CD4-positive, CD25-positive, alpha-beta regulatory T cell (primary cell): Measurements from ENCODE around the gene CRYGS. TPM values are rescaled to one million over a fixed set of nuclear protein-coding genes. Genes with fewer than 3 reads are reported as not detected.

ENCODE experiments used
- ATAC-seq, 2 donors: fragments of 150-1000 bp; cut with Tn5 transposase; one replicate each; pipeline ENCODE4 v1.10.0; 2021; ENCODE audit warnings: low read depth in 2 of 2, moderate number of reproducible peaks in 2 of 2, moderate library complexity in 1 of 2
- DNase-seq, 3 donors: peaks; one replicate each; pipeline versions ENCODE4 v3.0.0 to v3.0.0-alpha.2; 2012 to 2022; ENCODE audit warnings: mixed read lengths in 1 of 3
- H3K27ac ChIP-seq: one replicate; pipeline ENCODE4 v1.7.0; 2013; ENCODE audit warnings: mild to moderate bottlenecking, low read length; ENCODE audit not compliant: insufficient read depth, poor library complexity, severe bottlenecking
- H3K27me3 ChIP-seq: one replicate; pipeline ENCODE4 v1.7.0; 2013; ENCODE audit warnings: low read length; ENCODE audit not compliant: control insufficient read depth, insufficient read depth
- H3K36me3 ChIP-seq: one replicate; pipeline ENCODE4 v1.7.0; 2013; ENCODE audit warnings: mild to moderate bottlenecking, low read length, moderate library complexity; ENCODE audit not compliant: control insufficient read depth, insufficient read depth
- H3K4me1 ChIP-seq: 2 replicates; pipeline ENCODE4 v1.7.0; 2013; ENCODE audit warnings: mild to moderate bottlenecking, low read length; ENCODE audit not compliant: insufficient read depth, control insufficient read depth, poor library complexity, severe bottlenecking
- H3K4me3 ChIP-seq: one replicate; pipeline ENCODE4 v1.7.0; 2013; ENCODE audit warnings: low read depth, mild to moderate bottlenecking, low read length, moderate library complexity
- H3K9me3 ChIP-seq, 2 experiments: 1 replicate in 1 of 2; 2 replicates in 1 of 2; pipeline ENCODE4 v1.7.0; 2013; ENCODE audit warnings: low read length in 2 of 2, mild to moderate bottlenecking in 1 of 2, moderate library complexity in 1 of 2; ENCODE audit not compliant: control insufficient read depth in 2 of 2
- H3K27ac Mint-ChIP-seq, 3 donors: one replicate each; pipeline ENCODE4 v1.8.0; 2020 to 2022; ENCODE audit warnings: mild to moderate bottlenecking in 3 of 3, mixed read lengths in 3 of 3, moderate library complexity in 2 of 3
- H3K27me3 Mint-ChIP-seq: one replicate; pipeline ENCODE4 v1.8.0; 2022; ENCODE audit warnings: mild to moderate bottlenecking, mixed read lengths
- H3K36me3 Mint-ChIP-seq: one replicate; pipeline ENCODE4 v1.8.0; 2020; ENCODE audit warnings: mixed read lengths
- H3K4me1 Mint-ChIP-seq, 4 donors: one replicate each; pipeline ENCODE4 v1.8.0; 2020 to 2022; ENCODE audit warnings: mixed read lengths in 4 of 4, mild to moderate bottlenecking in 1 of 4
- H3K4me3 Mint-ChIP-seq, 4 donors: one replicate each; pipeline ENCODE4 v1.8.0; 2020 to 2022; ENCODE audit warnings: mild to moderate bottlenecking in 4 of 4, mixed read lengths in 4 of 4, moderate library complexity in 3 of 4
- H3K9me3 Mint-ChIP-seq, 7 donors: one replicate each; pipeline ENCODE4 v1.8.0; 2020 to 2022; ENCODE audit warnings: mixed read lengths in 7 of 7, mild to moderate bottlenecking in 3 of 7, moderate library complexity in 2 of 7
- polyA plus RNA-seq, 4 donors: library from polyadenylated mRNA; unstranded; fragments of 300-500 nt; fragmentation: Illumina TruSeq; gene quantifications; one replicate each; pipeline ENCODE4 v1.2.3, GENCODE V29; 2021
- total RNA-seq: library from RNA; stranded (reverse); gene quantifications from one replicate; pipeline ENCODE4 v1.2.3, GENCODE V29; 2022

CRYGS gene
- total and polyA plus RNA-seq, 5 donors from 2014 or later = 0.36 to 2.1 (median 0.53) TPM; not detected in 2

GRCh38 chr3:186551387-186551786 lies 7.2 kb upstream of the CRYGS start:
- no peak for DNase-seq
- H3K4me1 ChIP-seq = no peaks in the 10 kb centered on the region
- H3K27me3 ChIP-seq = no peaks in the 10 kb centered on the region
- Mint-ChIP-seq H3K27me3 (no peaks in the 10 kb centered on the region), H3K4me3 (no peak overlapping the region), H3K36me3 (peaks cover 38% of the 10 kb centered on the region), H3K4me1 (no peaks in the 10 kb centered on the region), H3K27ac (no peak overlapping the region), H3K9me3 (no peaks in the 10 kb centered on the region)
- H3K4me3 ChIP-seq = no peak overlapping the region
- H3K36me3 ChIP-seq = peaks cover 68% of the 10 kb centered on the region
- no peaks in the 10 kb centered on the region for H3K9me3 ChIP-seq
- ATAC-seq = no peak
- H3K27ac ChIP-seq = no peak overlapping the region

GRCh38 chr3:186549497-186549896 lies 5.3 kb upstream of the CRYGS start:
- H3K36me3 Mint-ChIP-seq = peaks cover 28% of the 10 kb centered on the region
- no peak overlapping the region for H3K27ac ChIP-seq
- H3K9me3 Mint-ChIP-seq = no peaks in the 10 kb centered on the region
- H3K27me3 Mint-ChIP-seq = no peaks in the 10 kb centered on the region
- no peaks in the 10 kb centered on the region for H3K4me1 Mint-ChIP-seq
- no peak for DNase-seq
- ATAC-seq = no peak
- H3K4me3 ChIP-seq = no peak overlapping the region
- H3K4me1 ChIP-seq = no peaks in the 10 kb centered on the region
- H3K9me3 ChIP-seq = no peaks in the 10 kb centered on the region
- H3K27me3 ChIP-seq = no peaks in the 10 kb centered on the region
- no peak overlapping the region for H3K4me3 Mint-ChIP-seq
- no peak overlapping the region for H3K27ac Mint-ChIP-seq
- H3K36me3 ChIP-seq = peaks cover 57% of the 10 kb centered on the region

GRCh38 chr3:186540835-186541226 lies 3.3 kb downstream of the CRYGS start:
- H3K36me3 ChIP-seq = peaks cover 13% of the 10 kb centered on the region
- no peak overlapping the region for H3K27ac ChIP-seq
- H3K4me3 ChIP-seq = no peak overlapping the region
- no peaks in the 10 kb centered on the region for H3K9me3 Mint-ChIP-seq
- H3K36me3 Mint-ChIP-seq = peaks cover 12% of the 10 kb centered on the region
- ATAC-seq = no peak
- peaks cover 10% of the 10 kb centered on the region for H3K4me1 ChIP-seq
- DNase-seq = no peak
- no peaks in the 10 kb centered on the region for H3K9me3 ChIP-seq
- H3K27me3 Mint-ChIP-seq = no peaks in the 10 kb centered on the region
- H3K4me1 Mint-ChIP-seq = peaks cover 7 to 10% (median 8%) of the 10 kb centered on the region in 4 donors
- peak overlapping the region in 1 of 3 donors; percentile 6 for H3K27ac Mint-ChIP-seq
- H3K4me3 Mint-ChIP-seq = no peak overlapping the region
- H3K27me3 ChIP-seq = no peaks in the 10 kb centered on the region

- H3K4me3 ChIP-seq = peak overlapping the region; percentile 45
- Mint-ChIP-seq H3K4me3 (no peak overlapping the region), H3K9me3 (no peaks in the 10 kb centered on the region), H3K36me3 (peaks cover 12% of the 10 kb centered on the region), H3K27ac (peak overlapping the region in 1 of 3 donors; percentile 6), H3K4me1 (peaks cover 7 to 10% (median 8%) of the 10 kb centered on the region in 4 donors), H3K27me3 (no peaks in the 10 kb centered on the region)
- H3K27ac ChIP-seq = no peak overlapping the region
- no peaks in the 10 kb centered on the region for H3K9me3 ChIP-seq
- ATAC-seq = peak; percentile 97 to 98
- H3K36me3 ChIP-seq = peaks cover 13% of the 10 kb centered on the region
- no peaks in the 10 kb centered on the region for H3K27me3 ChIP-seq
- peak; percentile 71 to 89 (median 81) for DNase-seq
- peaks cover 10% of the 10 kb centered on the region for H3K4me1 ChIP-seq
These were observed 3.9 kb downstream of the CRYGS start for GRCh38 chr3:186540221-186540834.

GRCh38 chr3:186538779-186539178 lies 5.4 kb downstream of the CRYGS start:
- Histone ChIP-seq H3K27me3 (no peaks in the 10 kb centered on the region), H3K4me3 (no peak overlapping the region), H3K9me3 (no peaks in the 10 kb centered on the region), H3K27ac (no peak overlapping the region), H3K36me3 (peaks cover 7% of the 10 kb centered on the region), H3K4me1 (peaks cover 19% of the 10 kb centered on the region)
- peak overlapping the region in 1 of 3 donors; percentile 15 for H3K27ac Mint-ChIP-seq
- no peaks in the 10 kb centered on the region for H3K9me3 Mint-ChIP-seq
- no peaks in the 10 kb centered on the region for H3K27me3 Mint-ChIP-seq
- DNase-seq = no peak
- H3K4me3 Mint-ChIP-seq = no peak overlapping the region
- peaks cover 9% of the 10 kb centered on the region for H3K36me3 Mint-ChIP-seq
- no peak for ATAC-seq
- H3K4me1 Mint-ChIP-seq = peaks cover 10 to 16% (median 15%) of the 10 kb centered on the region in 4 donors

- H3K27ac ChIP-seq = no peak overlapping the region
- Mint-ChIP-seq H3K36me3 (peaks cover 9% of the 10 kb centered on the region), H3K4me3 (no peak overlapping the region), H3K27ac (peak overlapping the region in 1 of 3 donors; percentile 9), H3K27me3 (no peaks in the 10 kb centered on the region), H3K4me1 (peaks cover 10 to 19% (median 16%) of the 10 kb centered on the region in 4 donors), H3K9me3 (no peaks in the 10 kb centered on the region)
- ATAC-seq (no peak), DNase-seq (no peak)
- H3K4me1 ChIP-seq = peaks cover 23% of the 10 kb centered on the region
- H3K9me3 ChIP-seq = no peaks in the 10 kb centered on the region
- H3K4me3 ChIP-seq = no peak overlapping the region
- no peaks in the 10 kb centered on the region for H3K27me3 ChIP-seq
- peaks cover 7% of the 10 kb centered on the region for H3K36me3 ChIP-seq
These were observed 7.0 kb downstream of the CRYGS start for GRCh38 chr3:186536883-186537844.

- peaks cover 13% of the 10 kb centered on the region for H3K4me1 ChIP-seq
- peaks cover 7% of the 10 kb centered on the region for H3K36me3 ChIP-seq
- Mint-ChIP-seq H3K36me3 (peaks cover 18% of the 10 kb centered on the region), H3K27ac (peak overlapping the region; percentile 1 to 79 (median 33)), H3K4me3 (no peak overlapping the region), H3K27me3 (no peaks in the 10 kb centered on the region), H3K9me3 (no peaks in the 10 kb centered on the region), H3K4me1 (peaks cover 4 to 13% (median 10%) of the 10 kb centered on the region in 4 donors)
- H3K27ac ChIP-seq = no peak overlapping the region
- H3K27me3 ChIP-seq = no peaks in the 10 kb centered on the region
- H3K4me3 ChIP-seq = no peak overlapping the region
- ATAC-seq = peak; percentile 57 to 71
- no peaks in the 10 kb centered on the region for H3K9me3 ChIP-seq
- peak in 2 of 3 donors; percentile 9 to 45 for DNase-seq
These were observed 10.0 kb downstream of the CRYGS start for GRCh38 chr3:186534113-186534669.
